Eye (tissue), 1 donor: ENCODE measurements around the gene C14orf93.
A peak's percentile ranks its signal among the peaks of the same experiment; 100 is the strongest.

Experiments used
- DNase-seq: peaks from one replicate; pipeline ENCODE4 v3.0.0-alpha.2; 2015

The C14orf93 gene, protein sequence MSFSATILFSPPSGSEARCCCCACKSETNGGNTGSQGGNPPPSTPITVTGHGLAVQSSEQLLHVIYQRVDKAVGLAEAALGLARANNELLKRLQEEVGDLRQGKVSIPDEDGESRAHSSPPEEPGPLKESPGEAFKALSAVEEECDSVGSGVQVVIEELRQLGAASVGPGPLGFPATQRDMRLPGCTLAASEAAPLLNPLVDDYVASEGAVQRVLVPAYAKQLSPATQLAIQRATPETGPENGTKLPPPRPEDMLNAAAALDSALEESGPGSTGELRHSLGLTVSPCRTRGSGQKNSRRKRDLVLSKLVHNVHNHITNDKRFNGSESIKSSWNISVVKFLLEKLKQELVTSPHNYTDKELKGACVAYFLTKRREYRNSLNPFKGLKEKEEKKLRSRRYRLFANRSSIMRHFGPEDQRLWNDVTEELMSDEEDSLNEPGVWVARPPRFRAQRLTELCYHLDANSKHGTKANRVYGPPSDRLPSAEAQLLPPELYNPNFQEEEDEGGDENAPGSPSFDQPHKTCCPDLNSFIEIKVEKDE

DNA sequence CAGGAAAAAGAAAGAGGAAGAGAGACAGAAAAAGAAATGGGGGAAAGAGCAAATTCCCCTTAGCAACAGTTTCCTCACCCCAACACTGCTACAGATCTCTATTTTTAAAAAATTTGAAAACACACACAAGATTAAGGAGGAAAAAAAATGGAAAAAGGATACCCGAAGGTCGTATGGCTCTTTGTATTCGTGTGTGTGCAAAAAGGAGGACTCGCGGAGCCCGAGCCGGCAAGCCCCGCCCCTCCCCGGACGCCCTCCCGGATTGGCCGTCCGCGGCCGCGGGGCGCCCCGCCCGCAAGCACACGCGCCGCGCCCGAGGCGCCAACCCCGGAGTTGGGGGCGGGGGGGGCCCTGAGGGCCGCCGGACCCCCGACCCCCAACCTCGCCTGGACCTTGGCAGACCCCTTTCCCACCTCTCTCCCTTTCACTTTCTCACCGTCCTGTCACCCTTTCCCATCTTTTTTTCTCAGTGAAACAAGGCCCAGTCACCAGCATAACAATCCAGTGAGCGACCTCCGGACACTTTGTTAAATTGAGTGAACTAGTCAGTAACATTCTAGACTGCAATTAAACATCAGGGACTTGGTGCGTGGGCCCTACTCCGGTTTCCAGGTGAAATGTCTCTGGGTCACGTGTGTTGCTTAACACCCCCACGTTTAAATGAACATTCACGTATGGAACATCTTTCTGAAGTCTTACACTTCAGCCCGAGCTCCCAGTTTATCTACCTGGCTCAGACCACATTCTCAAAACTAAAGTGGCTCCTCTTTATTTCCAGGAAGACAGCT is at the start of gene C14orf93:
C14orf93 (minus strand) TSS at position 205 of the 788 bp plus-strand sequence. CDS start 11,120 bp downstream, outside the sequence.
- DNase-seq: peak; percentile 88

GRCh38 chr14:23058654-23059504 is 48.9 kb upstream of the C14orf93 start:
- DNase-seq: no peak

DNA sequence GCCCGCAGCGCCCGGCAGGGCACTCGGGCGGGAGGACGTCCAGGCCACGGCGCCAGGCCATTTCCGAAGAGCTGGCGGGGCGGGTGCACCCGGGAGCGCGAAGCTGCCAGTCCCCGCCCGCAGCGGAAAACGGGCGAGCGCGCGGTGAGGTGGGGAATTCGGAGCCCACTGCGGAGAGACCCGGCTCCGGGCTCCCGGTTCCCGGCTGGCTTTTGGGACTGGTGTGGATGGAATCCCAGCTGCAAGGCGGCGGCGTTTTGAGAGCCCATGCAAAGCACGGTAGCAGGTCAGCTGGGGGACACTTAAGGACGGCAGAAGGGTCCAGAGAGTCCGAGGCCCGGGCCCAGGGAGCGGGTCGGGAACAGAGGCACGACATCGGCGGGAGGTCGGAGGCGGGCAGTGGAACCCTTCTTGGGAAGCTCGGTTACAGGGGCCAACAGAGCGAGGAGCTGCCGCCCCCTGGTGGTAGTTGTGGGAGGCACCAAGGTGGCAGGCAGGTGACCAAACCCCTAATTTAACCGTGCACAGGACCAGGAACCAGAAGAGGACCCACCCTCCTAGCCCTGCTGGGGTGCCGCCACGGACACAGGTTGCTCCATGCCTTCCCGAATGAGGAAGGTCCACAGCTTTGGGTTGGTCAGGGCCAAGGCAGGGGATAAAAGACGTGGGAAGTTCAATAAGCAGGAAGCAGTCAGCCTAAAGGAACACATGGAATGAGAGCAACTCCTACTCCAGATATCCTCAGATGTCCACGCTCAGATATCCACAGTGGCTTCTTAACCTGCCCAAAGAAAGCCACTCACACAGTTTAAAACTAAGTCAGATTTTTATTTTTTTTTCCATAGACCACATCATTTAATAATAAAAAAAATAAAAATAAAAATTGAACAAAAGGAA is 48.1 kb upstream of the C14orf93 start:
- DNase-seq: peak; percentile 97

DNA sequence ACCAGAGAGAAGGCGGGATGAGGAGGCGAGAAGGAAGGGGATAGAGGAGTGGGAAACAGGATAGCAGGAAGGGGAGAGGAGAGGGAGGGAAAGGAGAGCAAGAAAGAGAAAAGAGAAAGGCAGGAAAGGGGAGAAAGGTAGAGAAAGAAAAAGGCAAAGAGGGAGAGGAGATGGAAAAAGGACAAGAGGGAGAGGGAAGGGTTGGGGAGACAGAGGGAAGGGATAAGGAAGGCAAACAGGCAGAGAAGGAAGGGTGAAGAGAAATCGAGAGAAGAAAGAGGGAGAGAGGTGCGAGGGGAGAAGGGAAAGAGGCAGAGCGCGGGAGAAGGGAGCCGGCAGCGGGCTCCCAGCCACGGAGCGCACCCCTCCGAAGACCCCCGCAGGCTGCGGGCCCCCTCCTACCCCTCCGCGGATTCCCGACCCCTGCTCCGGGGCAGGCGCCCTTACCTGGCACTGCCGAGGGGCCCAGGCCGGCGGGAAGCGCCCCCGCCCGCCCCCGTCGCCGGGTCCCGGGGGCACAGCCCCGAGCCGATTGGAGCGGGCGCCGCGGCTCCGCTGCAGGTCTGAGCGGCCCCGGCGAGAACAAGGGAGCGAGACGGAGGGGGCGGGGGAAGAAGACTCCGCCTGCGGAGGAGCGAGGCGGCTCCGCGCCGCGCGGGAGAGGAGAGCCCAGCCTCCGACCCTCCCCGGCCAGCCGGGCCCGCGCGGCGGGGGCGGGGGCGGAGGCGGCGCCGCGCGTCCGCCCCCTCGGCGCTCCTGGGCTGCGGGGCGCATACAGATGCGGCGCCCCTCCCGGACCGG is 47.2 kb upstream of the C14orf93 start, which contains the start of gene CDH24:
CDH24 (minus strand) TSS at position 565 of the 801 bp plus-strand sequence. CDS start 1,787 bp downstream, outside the sequence.
- peak; percentile 91 for DNase-seq

DNA sequence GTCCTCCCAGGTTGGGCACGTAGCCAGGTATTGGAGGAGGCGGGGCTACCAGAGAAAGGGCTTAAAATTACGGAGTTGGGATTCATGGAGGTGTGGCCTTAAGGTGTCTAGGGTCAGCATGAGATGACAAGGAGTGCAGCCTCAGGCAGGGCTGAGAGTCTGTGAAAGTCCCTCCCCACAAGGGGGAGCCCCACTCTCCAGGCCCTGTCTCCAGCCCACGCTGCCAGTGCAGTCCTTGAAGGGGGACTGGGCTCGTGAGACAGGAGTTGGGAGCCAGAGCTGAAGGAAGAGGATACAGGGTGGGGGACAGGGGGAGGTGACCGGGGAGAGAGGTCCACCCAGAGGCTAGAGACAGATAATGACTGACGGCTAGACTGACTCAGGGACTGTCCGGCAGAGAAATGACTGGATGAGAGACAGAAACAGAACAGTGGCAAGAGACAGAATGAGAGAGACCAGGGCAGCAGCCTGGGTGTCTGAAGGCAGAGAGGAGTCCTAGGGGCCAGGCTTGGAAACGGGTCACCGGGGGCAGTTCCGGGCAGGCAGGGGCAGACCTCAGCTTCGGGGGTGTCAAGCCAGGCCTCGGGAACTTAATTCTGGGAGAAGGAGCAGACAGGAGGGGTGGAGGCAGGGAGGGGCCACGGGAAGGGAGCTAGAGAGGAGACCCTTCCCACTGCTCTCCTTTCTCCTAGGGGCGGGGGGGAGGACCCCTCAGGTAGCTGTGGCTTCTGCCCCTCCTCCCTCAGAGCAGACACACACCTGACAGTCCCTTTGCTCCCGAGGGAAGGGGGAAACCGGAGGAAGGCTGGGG is 46.4 kb upstream of the C14orf93 start:
- DNase-seq: peak; percentile 78

- DNase-seq: no peak
Observed at GRCh38 chr14:23055621-23056144, 45.7 kb upstream of the C14orf93 start.

- DNase-seq: no peak
Observed at GRCh38 chr14:23055147-23055550, 45.2 kb upstream of the C14orf93 start.

- peak; percentile 37 for DNase-seq
Observed at GRCh38 chr14:23054000-23054811, 44.3 kb upstream of the C14orf93 start.

- DNase-seq: no peak
Observed at GRCh38 chr14:23053426-23053825, 43.5 kb upstream of the C14orf93 start.

DNA sequence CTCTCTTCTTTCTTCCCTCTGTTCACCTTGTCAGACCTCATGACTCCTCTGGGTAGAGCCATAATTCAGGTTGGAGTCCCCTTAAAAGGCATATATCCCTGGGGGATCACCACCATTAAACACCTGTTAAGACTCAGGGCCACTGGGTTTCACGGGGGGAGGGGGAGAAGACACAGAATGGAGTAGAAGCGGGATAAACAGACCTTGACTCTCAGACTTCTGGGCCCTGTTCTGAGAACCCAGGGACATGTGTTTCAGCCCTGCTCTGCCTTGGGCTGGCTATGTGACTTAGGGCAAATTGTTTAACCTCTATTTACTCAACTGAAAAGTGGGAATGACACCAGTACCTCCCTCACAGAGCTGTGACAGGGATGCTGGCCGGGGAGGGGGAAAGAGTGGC is 42.7 kb upstream of the C14orf93 start:
- no peak for DNase-seq

DNA sequence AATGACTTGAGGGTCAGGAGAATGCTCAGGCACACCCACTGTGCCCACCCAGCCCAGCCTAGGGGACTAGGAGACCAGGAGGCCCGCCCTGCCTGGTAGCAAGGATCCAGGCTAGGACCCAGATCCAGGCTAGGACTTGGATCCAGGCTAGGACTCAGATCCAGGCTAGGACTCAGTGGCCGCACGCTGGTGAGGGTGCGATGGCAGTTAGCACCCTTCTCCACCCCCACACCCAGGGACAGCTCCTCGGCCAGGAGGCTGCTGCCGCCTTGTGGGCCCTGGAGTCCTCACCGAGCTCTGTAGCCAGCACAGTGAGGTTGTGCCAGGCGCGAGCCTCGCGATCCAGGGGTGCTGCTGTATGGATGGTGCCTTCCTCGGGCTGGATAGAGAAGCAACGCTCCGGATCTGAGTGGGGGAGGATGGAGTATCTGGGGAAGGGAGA is 42.3 kb upstream of the C14orf93 start:
- no peak for DNase-seq

GRCh38 chr14:23051141-23052057 is 41.5 kb upstream of the C14orf93 start:
- DNase-seq: no peak

DNA sequence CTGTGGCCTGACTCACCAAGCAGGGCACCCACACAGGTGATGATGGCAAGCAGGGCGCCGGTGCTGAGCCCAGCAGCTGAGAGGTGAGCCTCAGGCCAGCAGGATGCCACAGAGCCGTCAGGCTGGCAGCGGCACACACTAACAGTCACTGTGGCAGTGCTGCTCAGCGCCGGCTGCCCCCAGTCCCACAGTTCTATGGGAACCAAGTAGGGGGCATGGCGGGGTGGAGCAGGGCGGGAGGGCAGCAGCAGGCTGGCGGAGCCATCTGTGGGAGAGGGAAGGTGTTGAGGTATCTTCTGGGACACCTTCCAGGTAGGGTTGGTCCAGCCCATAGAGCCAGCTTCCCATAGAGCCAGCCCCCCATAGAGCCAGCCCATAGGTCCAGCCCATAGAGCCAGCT is 39.1 kb upstream of the C14orf93 start:
- DNase-seq: no peak

DNA sequence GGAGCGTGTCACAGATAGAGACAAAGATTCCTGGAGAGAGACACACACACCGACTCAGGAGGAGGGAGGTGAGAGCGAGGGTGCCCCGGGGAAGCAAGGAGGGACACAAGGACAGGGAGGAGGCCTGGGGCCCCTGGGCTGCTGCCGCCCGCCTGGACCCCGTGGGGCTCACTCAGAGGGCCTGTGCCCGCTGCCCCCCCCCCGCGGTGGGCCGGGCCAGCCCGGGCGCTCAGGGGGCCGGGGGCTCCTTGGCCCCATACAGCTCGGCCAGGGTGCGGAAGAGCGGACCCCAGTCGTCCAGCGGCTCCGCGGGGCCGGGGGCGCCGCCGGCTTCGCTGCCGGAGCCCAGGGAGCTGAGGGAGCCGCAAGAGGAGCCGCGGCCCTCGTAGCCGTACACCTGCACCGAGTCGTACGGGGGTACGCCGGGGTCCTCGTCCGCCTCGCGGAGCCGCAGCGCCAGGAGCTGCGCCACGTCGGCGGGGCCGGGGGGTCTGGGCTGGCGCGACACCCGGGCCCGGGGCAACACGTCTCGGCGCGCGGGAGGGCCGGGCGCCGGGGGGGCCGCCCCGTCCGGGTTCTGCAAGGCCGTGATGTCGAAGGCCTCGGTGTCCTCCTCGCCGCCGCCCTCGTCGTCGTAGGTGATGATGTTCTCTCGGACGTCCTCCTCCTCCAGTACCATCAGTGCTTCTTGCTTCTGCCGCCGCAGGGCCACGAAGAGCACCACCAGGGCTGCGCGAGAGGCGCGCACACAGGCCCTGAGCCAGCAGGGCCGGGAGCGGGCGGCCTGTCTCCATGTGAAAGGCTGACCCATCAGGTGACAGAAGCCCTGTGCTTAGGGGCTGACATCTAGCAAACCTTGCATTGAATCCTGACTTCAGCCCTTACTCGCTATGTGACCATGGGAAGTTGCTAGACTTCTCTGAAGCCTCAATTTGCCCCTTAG is 38.1 kb upstream of the C14orf93 start:
- DNase-seq: no peak

DNA sequence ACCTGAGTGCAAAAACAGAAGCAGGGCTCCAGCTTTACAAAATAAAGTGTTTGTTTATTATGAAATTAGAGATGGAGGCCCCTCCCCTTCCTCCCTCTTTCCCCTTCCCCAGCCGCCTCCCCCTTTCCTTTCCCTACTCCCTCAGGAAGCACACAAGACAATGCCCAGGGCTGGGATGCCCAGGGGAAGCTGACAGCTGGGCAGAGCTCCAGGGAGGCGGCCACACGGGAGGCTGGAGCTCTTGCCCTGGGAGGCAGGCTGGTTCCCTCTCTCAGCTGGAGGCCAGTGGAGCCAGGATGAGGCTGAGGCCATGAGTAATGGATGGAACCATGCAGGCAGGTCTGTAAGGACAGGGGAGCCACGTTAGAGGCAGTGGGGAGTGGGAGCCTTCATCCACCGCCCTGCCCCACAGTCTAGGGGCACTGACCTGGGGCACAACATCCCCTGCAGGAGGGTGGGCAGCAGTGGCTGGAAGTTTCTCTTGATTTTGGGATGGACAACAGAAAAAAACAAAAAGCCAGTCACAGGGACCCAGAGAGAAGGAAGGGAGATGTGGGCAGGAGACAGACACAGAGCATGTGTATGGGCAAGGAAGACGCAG is 37.2 kb upstream of the C14orf93 start:
- DNase-seq: no peak
